Effector CD4-positive, alpha-beta T cell (primary cell): ENCODE measurements around the gene TAF6.

Source experiments
- DNase-seq: peaks from one replicate; pipeline ENCODE4 v3.0.0-alpha.2; 2020
- total RNA-seq: gene quantifications from one replicate; lab custom pipeline; 2026; lab: John Stamatoyannopoulos, UW

Gene TAF6
- total RNA-seq = 38.3 reads per million, percentile 62 among the genes with 10 or more reads in this experiment

DNA sequence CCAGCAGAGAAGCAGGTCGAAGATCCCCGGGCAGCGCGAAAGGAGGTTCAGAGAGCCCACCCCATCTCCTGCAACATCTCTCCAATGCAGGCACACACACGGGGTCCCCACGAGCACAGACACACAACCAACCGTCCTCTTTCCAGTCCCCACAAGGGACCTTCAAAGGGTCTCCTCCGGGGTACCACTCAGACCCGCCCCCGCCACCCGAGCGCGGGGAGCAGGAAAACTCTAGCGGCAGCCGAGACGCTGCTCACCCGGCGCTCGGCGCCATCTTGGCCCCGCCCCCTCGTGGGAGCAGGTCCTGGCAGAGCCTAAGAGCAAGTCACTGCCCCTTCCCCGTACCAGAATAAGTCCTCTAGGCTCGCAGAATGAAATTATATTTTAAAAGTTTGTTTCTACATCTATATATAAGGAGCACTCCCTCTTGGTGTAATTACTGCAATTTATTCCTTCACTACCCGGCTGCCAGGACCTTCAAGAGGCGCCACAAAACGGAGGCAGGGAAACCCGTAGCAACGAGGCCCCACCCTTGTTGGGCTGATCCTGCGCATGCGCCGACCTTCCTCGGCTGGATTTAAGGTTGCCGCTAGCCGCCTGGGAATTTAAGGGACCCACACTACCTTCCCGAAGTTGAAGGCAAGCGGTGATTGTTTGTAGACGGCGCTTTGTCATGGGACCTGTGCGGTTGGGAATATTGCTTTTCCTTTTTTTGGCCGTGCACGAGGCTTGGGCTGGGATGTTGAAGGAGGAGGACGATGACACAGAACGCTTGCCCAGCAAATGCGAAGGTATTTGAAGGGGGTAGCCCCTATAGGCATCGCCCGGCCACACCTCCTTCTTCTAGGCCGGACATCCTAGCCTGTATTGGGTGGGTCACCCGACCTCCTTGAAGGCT is at the start of gene TAF6, which contains the start of gene CNPY4:
TAF6 (minus strand) TSS at position 287 of the 898 bp plus-strand sequence. CDS start 5,149 bp downstream, outside the sequence.
CNPY4 (plus strand) TSS at position 563 of the 898 bp plus-strand sequence; CDS start at position 674, 111 bp downstream.
- DNase-seq = peak; percentile 95

DNA sequence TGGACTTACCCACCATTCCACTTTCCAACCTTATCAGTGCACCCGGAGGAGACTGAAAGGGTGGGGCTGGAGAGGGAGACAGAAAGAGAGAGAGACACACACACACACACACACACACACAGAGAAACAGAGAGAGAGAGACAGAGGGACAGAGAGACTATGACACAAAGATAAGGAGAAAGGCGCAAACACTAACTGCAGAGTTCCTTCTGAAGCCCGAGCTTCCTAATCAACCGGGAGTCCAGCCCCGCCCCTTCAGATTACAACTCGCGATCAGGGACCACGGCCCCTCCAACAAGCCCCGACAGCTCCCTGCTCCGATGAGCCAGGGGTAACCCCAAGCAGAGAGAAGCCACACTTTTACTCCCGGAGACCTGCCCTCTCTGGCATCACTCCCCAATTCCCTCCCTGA is 48.8 kb upstream of the TAF6 start:
- no peak for DNase-seq

DNA sequence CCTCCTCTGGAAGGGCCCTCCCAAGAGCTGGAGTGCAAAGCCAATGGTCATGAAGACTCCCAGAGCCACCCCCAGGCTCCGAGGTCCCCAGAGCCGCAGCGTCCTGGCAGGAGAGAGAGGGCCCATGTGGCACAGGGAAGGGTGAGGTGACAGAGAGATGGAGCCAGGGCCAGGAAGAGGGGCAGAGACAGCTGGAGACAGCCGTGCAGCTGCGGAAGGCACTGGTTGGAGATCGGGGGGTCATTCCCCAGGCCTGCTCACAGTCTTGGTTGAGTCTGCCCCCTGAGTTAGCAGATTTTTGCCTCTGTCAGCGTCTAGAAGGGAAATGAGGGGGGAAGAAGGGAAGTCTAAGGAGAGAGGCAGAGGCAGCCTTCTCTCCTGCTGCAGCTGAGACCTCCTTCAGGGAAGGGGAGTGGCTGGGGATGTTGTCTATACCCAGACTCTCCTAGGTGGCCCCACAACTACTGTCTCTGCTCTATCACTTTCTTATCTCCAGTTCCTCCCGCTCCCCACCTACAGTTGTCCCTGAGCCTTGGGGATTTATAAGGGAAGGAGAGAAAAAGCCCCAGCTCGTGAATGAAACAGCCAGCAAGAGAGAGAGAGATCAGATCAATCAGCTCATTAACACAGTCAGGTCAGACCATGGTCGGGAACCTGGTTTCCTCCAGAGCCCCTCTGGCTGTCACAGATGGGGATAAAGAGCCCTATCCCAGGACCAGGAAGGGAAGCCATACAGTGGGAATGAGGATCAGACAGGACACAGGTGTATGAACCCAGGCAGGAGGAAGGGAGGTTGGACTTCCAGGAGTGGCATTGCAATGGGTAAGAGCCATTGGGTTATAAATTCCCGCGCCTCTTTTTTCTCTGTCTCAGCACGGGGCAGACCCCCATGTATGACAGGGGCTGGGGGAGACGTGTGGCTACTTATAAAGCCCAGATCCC is 48.1 kb upstream of the TAF6 start:
- DNase-seq = no peak

DNA sequence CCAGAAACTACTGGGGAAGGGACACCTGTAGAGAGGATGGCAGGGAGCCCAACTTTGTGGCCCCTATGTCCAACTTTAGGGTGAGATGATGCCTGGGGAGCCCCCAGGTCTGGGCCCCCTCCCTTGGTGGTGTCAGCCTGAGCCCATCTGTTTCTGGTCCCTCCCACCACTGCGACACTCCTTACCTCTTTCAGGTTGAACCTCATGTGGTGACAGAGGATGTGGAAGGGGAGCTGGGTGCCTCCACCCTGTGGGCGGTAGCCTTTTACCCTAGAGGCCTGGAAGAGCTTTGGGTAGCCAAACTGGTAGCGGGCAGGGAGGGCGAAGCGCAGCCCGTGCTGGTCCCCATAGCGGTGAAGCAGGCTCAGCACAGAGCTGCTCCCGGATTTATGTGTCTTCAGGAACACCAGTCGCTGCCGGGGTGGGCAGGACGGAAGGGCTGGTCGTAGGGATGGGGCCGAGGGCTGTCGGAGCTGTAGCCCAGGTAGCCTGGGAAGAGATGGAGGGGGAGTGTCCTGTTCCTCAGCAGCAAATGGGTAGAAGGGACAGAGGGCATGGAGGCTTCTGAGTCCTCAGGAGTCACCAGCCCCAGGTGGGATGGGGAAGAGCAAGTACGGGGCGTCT is 47.3 kb upstream of the TAF6 start:
- no peak for DNase-seq

DNA sequence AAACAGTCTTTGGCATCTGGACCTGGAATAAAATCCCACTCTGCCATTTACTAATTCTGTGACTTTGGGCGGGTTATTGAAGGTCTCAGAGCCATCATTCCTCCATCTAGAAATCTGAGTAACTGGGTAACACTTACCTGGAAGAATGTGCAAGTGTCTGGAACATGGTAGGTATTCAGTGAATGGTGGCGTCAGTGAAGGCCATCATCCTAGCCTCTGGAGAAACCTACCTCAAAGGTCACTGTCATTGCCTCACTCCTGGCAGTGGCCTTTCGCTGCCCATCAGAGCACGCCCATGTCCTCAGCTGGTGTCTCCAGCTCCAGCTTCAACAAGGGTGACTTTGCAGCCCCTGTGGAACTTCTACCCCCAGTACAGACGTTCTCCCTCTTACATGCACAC is 44.7 kb upstream of the TAF6 start:
- DNase-seq = no peak

DNA sequence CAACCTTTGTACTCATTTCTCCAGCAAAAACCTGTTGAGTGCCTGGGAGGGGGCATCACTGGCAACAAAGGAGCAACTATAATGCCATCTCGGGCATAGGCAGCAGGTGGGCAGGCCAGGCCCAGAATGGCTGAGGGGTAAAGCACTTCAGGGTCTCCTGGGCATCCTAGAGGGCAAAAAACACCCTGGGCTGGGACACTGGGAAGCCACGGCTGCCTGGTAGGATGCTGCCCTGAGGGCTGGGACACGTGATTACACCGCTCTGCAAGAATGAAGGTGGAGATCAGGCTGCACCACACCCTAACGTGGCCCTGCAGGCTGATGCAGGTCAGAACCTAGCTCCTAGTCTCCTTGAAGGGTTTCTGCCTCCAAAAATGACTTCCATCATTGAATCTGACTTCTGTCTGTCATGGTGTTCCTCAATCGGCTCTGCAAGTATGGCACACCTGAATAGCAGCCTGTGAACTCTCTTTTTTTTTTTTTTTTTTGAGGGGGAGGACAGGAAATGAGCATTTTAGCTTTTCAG is 43.9 kb upstream of the TAF6 start:
- no peak for DNase-seq

DNA sequence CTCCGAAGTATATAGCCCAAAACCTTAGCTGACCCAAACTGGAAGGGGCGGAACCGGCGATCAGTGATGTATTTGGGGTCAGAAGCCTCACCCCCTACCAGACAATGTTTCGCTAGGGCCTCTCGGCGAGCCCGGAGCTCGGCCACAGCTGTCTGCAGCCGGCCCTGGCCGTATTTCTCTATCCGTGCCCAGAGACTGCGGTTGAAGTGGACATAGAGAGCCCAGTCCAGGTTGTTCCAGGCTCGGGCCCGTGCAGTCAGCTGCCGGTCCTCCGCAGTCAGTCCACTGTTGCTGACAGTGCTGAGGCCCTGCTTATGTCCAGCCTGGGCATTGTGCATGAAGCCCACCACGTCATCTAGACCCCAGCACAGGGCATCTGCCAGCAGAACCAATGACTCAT is 40.9 kb upstream of the TAF6 start:
- no peak for DNase-seq

DNA sequence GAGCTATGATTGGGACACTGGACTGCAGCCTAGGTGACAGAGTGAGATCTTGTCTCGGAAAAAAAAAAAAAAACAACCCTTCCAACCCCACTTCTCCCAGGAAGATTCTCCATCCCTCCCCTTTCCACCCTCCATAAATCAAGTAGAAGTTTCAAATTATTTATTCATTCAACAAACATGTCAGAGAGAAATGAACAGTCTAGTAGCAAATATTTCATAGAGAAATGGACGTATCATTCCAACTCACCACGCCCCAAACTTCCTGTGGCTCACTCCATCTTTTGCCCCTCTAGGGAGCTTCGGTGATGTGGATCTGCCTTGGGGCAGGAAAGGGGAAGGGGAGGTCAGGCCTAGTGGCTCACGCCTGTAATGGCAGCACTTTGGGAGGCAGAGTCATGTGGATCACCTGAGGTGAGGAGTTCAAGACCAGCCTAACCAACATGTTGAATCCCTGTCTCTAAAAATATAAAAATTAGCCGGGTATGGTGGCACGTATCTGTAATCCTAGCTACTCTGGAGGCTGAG is 40.0 kb upstream of the TAF6 start:
- no peak for DNase-seq

DNA sequence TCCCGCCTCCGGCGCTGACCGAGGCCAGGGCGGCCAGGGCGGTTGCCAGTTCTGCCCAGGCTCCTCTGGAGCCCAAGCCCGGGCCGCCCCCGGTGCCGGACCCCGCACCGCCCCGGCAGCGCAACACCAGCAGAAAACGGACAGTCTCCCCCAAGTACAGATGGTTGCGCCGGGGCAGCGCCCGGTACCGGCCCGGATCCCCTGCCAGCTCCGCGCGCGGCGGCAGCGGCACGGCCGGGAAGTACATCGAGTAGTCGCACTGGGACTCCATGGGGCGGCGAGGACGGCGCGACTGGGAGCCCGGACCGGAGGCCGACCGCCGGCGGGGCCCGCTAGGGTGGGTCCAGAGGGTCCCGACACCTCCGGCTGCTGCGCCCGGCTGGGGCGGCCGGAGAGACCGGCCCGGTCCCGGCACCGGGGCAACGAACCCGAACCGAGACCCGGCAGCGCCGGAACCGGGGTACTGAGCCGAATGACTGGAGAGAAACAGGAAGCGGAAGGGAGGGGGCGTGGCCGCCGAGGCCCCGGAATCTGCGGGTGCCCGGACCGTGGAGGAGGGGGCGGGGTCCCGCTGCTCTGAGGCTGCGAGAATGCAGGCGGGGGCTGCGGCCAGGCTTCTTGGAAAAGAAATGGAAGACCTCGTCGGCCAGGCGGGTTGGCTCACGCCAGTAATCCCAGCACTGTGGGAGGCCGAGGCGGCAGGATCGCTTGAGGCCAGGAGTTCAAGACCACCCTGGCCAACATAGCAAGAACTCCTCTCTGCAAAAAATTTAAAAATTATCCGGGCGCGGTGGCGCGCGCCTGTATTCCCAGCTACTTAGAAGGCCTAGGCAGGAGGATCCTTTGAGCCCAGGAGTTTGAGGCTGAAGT is 39.3 kb upstream of the TAF6 start, which contains the start of gene TRAPPC14:
TRAPPC14 (minus strand) TSS at position 495 of the 870 bp plus-strand sequence; CDS start at position 271, 224 bp downstream.
- peak; percentile 89 for DNase-seq

DNA sequence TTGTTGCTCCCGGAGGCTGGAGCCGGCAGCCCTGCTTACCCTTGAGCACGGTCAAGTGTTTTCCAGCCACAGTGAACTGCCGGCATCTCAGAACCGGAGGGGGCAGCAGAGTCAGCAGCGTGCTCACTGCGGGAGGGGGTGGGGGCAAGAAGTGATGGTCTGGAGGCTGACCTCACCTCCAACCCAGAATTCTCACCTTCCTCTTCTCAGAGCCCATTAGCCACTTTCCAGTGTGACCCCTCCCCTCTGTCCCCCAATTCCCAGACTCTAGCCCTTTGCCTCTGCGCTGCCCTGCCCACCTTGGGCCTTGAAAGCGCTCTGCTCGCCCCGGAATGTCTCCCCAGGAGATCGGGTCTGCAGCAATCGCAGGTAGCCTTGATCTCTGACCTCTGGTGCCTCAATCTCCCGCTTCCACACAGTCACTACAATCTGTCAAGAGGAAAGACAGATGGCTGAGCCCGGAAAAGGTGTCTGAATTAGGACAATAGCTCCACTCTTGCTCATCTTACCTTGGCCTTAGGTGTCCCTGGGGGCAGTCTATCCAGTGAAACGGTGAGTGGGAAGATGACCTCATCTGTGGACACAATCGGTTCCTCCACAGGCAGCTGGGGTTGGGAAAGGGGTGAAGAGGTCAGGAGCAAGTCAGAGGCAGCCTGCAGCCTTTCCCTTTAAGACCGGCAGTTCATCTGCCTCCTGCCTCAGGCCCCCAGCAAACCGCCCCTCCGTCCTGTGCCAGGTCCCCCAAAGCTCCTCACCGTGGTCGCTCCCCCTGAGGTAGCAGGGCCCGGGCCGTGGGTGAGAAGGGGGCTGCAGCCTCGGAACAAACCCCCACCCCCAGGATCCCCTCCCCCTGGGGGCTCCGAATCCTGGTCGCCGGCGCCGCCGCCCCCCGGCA is 38.4 kb upstream of the TAF6 start:
- no peak for DNase-seq

DNA sequence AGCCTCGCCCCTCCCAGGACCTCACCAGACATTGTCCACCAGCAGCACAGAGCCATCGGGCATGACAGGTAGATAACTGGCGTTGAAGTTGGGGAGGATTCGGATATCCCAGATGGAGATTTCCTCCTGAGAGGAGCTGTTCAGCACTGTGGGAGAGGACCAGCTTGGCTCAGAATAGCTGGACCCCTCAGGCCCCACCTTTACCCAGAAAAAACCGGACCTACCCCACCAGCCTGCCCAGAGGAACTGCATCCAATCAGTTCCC is 37.8 kb upstream of the TAF6 start:
- DNase-seq = no peak

DNA sequence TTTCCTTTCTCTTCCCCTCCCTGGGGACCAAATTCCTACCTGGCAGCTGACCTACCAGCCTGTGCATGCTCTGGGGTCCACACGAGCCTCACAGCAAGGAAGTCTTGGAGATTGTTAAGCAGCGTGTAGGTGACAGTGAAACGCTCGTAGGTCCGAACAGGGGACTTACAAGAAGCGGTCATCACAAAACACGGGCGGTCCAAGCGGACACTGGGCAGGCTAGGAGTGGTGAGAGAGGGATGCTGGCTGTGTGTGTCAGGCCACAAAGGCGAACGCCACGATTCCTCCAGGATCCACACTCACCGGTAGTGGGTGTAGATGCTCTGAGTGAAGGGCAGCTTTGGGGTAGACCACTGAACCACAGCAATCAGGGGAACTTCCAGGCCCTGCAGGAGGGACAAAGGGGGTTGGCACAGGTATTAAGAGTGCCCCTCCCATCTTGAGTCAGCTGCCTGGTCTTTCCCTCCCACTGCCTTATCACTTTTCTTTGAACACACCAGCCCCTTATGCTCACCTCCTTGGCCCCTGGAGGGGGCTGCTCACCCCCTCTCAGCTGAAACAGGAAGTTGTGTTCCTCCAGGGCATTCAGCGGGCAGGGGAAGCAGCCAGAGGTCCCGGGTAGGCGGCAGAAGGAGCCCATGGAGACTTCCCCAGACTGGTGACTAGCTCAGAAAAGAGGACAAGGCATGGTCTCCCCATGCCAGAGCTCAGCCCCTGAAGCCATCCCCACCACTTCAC is 37.3 kb upstream of the TAF6 start:
- no peak for DNase-seq

DNA sequence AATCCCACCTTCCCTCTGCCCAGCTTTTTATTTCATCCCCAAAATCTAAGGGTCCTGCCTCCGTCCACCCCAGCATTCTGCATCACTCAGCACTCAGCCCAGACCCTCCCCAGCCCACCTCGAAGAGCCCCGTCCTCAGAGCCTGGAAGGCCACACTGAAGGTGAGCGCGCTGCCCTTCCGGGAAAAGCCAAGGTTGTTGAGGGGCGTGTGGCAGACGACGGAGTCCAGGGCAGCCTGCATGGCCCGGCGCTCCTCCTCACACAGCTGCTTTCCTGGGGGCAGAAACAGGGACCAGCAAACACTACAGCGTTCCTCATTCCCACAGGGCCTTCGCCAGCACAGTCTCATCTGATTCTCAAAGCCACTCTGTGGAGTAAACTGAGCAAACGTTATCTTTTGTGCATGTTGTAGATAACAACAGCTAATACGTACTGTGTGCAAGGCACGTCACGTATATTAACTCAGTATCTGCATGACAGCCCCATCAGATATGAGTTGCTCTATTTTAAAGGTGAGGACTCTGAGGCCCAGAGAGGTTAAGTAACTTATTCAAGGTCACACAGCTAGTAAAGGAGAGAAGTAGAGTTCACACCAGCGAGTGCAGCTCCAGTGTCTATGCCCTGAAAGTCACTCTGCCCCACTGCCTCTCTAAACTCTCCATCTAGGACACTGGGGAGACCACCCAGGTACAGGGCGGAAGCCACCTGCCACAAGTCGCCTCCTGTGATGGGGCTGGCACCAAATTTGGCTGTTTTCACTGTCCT is 36.6 kb upstream of the TAF6 start:
- no peak for DNase-seq

DNA sequence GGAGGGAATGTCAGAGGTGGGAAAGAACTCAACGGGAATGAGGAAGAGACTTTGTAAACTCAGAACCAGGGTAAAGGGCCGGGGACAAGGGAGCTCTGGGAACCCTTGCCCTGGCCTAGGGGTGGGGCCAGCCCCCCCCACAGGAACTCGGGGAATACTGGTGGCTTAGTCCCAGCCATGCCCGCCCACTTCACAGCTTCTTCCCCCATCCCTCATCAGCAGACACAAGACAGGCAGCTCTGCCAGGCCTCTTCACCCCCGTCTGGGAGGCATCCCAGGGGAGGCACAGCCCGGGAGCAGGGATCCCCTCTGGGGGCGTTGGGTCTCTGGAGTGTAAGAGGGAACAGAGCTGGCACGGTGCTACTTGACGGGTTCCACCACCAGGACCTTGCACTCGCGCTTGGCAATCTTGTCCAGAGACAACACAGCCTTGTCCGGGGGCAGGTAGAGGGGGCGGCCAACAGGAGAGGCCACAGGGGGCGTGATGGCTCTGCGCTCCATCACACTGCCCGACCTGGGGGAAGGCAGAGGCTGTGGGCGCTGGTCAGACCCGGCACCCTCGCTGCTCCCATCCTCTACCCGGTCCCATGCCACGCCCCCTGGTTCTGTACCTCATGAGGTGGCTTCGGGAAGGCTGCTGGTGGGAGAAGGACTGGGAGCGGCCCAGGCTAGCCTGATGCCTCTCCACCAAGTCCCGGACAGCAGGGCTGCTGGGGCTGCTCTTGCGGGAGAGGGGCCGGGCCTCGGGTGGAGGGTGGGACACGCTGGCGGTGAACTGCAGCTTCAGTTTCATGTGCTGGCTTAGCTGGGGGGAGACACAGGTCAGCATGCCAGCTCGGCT is 35.7 kb upstream of the TAF6 start:
- DNase-seq = no peak

DNA sequence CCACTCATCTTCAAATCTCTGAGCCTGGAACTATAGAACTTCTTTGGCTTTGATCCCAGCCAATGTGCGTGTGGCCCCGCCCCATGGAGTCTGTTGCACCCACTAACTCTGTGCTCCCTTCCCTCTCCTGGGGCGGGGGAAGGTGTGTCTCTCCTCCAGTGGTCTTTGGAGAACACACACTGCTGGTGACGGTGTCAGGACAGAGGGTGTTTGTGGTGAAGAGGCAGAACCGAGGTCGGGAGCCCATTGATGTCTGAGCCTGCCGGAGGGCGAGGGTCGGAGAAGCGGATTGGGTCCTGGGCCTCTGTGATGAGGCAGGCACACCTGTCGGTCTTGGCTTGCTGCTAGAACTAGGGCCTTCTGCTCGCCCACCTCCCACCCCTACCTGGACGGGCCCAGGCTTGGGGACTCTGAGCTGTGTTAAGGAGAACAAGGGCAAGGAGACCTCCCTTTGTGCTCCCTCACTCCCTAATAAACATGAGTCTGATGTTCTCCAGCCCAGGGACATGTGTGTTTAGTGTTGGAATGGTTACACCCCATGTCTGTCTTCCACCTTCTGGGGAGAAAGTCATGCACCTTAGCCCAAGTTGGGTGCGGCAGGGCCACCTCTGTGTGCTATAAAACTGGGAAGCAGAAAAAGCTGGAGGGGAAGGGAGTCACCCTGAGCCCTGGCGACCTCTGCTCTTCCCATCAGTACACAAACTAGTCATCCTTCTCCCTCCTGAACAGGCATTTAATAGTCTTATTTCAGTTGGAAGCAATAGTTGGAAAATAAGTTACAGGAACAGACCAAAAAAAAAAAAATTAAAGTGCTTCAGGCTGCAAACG is 34.8 kb upstream of the TAF6 start:
- no peak for DNase-seq

DNA sequence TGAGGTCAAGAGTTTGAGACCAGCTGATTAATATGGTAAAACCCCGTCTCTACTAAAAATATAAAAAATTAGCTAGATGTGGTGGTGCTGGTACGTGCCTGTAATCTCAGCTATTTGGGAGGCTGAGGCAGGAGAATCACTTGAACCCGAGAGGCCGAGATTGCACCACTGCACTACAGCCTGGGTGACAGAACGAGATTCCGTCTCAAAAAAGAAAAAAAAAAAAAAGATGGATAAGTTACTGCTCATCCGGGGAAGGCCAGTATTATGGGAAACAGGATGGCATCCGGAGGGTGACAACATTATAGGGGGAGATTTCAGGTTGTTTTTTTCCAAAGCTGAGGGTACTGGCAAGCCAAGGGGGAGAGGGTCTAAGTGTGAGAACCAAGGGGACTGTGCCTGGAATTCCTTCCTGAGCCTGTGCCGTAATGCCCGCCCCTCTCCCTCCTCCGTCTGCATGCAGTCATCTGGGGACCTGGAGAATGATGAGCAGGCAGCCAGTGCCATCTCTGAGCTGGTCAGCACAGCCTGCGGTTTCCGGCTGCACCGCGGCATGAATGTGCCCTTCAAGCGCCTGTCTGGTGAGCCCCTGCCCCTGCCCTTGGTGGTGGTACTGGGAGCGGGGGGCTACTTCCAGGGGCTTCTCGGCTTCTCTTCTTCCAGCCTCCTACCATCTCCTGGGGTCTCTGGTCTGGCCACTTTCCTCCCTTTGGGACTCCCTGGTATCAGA is 33.9 kb upstream of the TAF6 start:
- DNase-seq = no peak
